HepG2 (cell line): ENCODE data around the gene NPR3. TPM values are rescaled to one million over a fixed set of nuclear protein-coding genes. Genes with fewer than 3 reads are reported as not detected.

ENCODE experiments used
- ATAC-seq: fragments of 200-7000 bp; cut with Tn5 transposase; 3 replicates; pipeline ENCODE4 v1.9.1; 2020; ENCODE audit warnings: mild to moderate bottlenecking, moderate library complexity
- BruUV-seq: library from RNA; stranded (reverse); fragments of 400-500 nt; replicated peaks from 2 replicates; lab custom pipeline; 2021; lab: Mats Ljungman, UMichigan
- CTCF ChIA-PET: fragments of 300-600 bp; formaldehyde crosslinking; extraction: SDS; loops from one replicate; lab custom pipeline; 2021; ENCODE audit warnings: low total read pairs, inconsistent platforms, low intra/inter-chr PET ratio; lab: Yijun Ruan, JAX
- POLR2A ChIA-PET: fragments of 350-600 bp; sonication (Branson Sonifier 250); formaldehyde crosslinking; loops from one replicate; lab custom pipeline; 2020; ENCODE audit warnings: antibody characterized with exemption, inconsistent platforms; lab: Yijun Ruan, JAX
- DNase-seq: peaks from one replicate; pipeline ENCODE4 v3.0.0-alpha.2; 2015; ENCODE audit warnings: low spot score
- FAIRE-seq: peaks from 3 replicates; lab custom pipeline; 2011; peaks lifted over from hg19 to GRCh38; lab: Jason Lieb, UNC
- H2AFZ ChIP-seq: one replicate; pipeline ENCODE4 v1.6.1; 2011; ENCODE audit warnings: low read length, inconsistent platforms
- H3K27ac ChIP-seq: fragments of 300-600 bp; 3 replicates; pipeline ENCODE4 v1.8.0; 2011; ENCODE audit warnings: mixed run types, mild to moderate bottlenecking, mixed read lengths, low read length, inconsistent platforms; ENCODE audit not compliant: insufficient read depth; ENCODE audit errors: extremely low read length
- H3K27me3 ChIP-seq, 2 experiments: fragments of 200-600 bp in 1 of 2; 2 replicates in 1 of 2; 3 replicates in 1 of 2; pipeline versions ENCODE4 v1.6.0 to v1.8.0; 2011; ENCODE audit warnings: low read length in 2 of 2, mild to moderate bottlenecking in 2 of 2, moderate library complexity in 2 of 2, inconsistent platforms in 1 of 2; ENCODE audit not compliant: insufficient read depth in 2 of 2, control insufficient read depth in 1 of 2
- H3K36me3 ChIP-seq, 2 experiments: fragments of 200-600 bp in 1 of 2; replicated peaks in 1 of 2; 2 replicates in 1 of 2; 3 replicates in 1 of 2; pipeline versions ENCODE4 v1.5.1 to v1.8.0; 2011; ENCODE audit warnings: low read length in 2 of 2, inconsistent platforms in 1 of 2; ENCODE audit not compliant: insufficient read depth in 2 of 2, control insufficient read depth in 1 of 2
- H3K4me1 ChIP-seq: 2 replicates; pipeline ENCODE4 v1.5.1; 2012; ENCODE audit warnings: low read length, inconsistent platforms; ENCODE audit not compliant: insufficient read depth
- H3K4me2 ChIP-seq: 2 replicates; pipeline ENCODE4 v1.6.0; 2011; ENCODE audit warnings: low read depth, low read length, inconsistent platforms
- H3K4me3 ChIP-seq, 3 experiments: fragments of 200-600 bp in 1 of 3; sonication (generic), shearing (Covaris generic) in 1 of 3; replicated peaks in 1 of 3; 2 replicates each; pipeline ENCODE4 v1.5.1; 2011 to 2016; ENCODE audit warnings: low read length in 3 of 3, inconsistent platforms in 2 of 3, low read depth in 2 of 3, mild to moderate bottlenecking in 2 of 3, control low read depth in 1 of 3, mixed read lengths in 1 of 3; ENCODE audit not compliant: insufficient read depth in 1 of 3
- H3K79me2 ChIP-seq: one replicate; pipeline ENCODE4 v1.6.1; 2011; ENCODE audit warnings: low read length, inconsistent platforms; ENCODE audit not compliant: insufficient read depth
- H3K9ac ChIP-seq: 2 replicates; pipeline ENCODE4 v1.6.0; 2011; ENCODE audit warnings: mild to moderate bottlenecking, low read depth, low read length, inconsistent platforms; ENCODE audit not compliant: insufficient read depth
- H3K9me3 ChIP-seq: 2 replicates; pipeline ENCODE4 v1.5.1; 2012; ENCODE audit warnings: mild to moderate bottlenecking, low read length
- H4K20me1 ChIP-seq: 2 replicates; pipeline ENCODE4 v1.6.0; 2011; ENCODE audit warnings: inconsistent platforms, mild to moderate bottlenecking, low read length, moderate library complexity; ENCODE audit not compliant: insufficient read depth
- GATAD1 ChIP-seq: IDR thresholded peaks from 2 replicates; pipeline ENCODE4 v1.6.1; 2016; ENCODE audit warnings: missing genetic modification reagents, missing compliant biosample characterization
- GPN1 ChIP-seq: sonication (generic); formaldehyde crosslinking; IDR thresholded peaks from 2 replicates; pipeline ENCODE4 v1.5.1; 2020; ENCODE audit warnings: missing genetic modification reagents, borderline replicate concordance
- HNRNPH1 ChIP-seq: fragments of 200-400 bp; formaldehyde crosslinking; optimal IDR thresholded peaks from 2 replicates; pipeline ENCODE3; 2017; ENCODE audit warnings: mild to moderate bottlenecking, low read depth, low read length
- HOXA7 ChIP-seq: sonication (generic); formaldehyde crosslinking; IDR thresholded peaks from 2 replicates; pipeline ENCODE4 v1.8.1; 2022; ENCODE audit warnings: mild to moderate bottlenecking, missing genetic modification reagents, moderate library complexity
- MLLT10 ChIP-seq: sonication (generic); formaldehyde crosslinking; IDR thresholded peaks from 2 replicates; pipeline ENCODE4 v1.4.0; 2020; ENCODE audit warnings: missing genetic modification reagents
- PBX2 ChIP-seq: IDR thresholded peaks from 2 replicates; pipeline ENCODE4 v1.6.1; 2016; ENCODE audit warnings: control low read depth
- REST ChIP-seq, 2 experiments: IDR thresholded peaks; 2 replicates each; pipeline ENCODE4 v1.6.1; 2011 to 2012; ENCODE audit warnings: low read length in 2 of 2, borderline replicate concordance in 1 of 2, low read depth in 1 of 2, mild to moderate bottlenecking in 1 of 2, moderate library complexity in 1 of 2
- WGBS: methylation state at CpG from one replicate; pipeline ENCODE4 v1.1.6; 2017; ENCODE audit warnings: low lambda C conversion rate; 5-methylcytosine and 5-hydroxymethylcytosine counted together
- in situ Hi-C: cut with HindIII; loops from 2 replicates; pipeline ENCODE4 v1.10.0; 2017; ENCODE audit warnings: low pct_unique_long_range_greater_than_20kb; ENCODE audit not compliant: extremely low pct_ligation_motif_present
- intact Hi-C: fragments of 100-400 bp; cut with micrococcal nuclease; formaldehyde crosslinking; loops from one replicate; pipeline ENCODE4 v1.10.0; 2022; ENCODE audit not compliant: unreplicated experiment
- polyA plus RNA-seq, 8 experiments: library from polyadenylated mRNA; depleted of rRNA in 3 of 8; stranded (reverse) in 7 of 8; unstranded in 1 of 8; fragments of >200 nt; fragmentation: Illumina TruSeq in 4 of 8; extraction: Trizol in 4 of 8; gene quantifications; 2 replicates each; pipeline versions ENCODE4 v1.2.1 to v1.2.3, GENCODE V29; 2011 to 2016; ENCODE audit warnings: low read depth in 4 of 8, missing spikeins in 1 of 8, mixed read lengths in 1 of 8; ENCODE audit not compliant: insufficient read depth in 1 of 8
- total RNA-seq, 5 experiments: library from RNA; depleted of rRNA; stranded (reverse); fragments of >200 nt; fragmentation: Illumina TruSeq; extraction: Trizol; gene quantifications; 2 replicates each; pipeline ENCODE4 v1.2.3, GENCODE V29; 2016; ENCODE audit warnings: low read depth in 1 of 5
- TF ChIP-seq, protein P1 (sequence below): sonication (generic); formaldehyde crosslinking; IDR thresholded peaks from 2 replicates; pipeline ENCODE4 v1.5.0; 2020; ENCODE audit warnings: missing genetic modification reagents, mild to moderate bottlenecking, borderline replicate concordance

NPR3 gene
- total and polyA plus RNA-seq, 2 of the 13 experiments (the other 11 are each of a cell fraction or from before 2014, with no cell fraction given): 0.01 TPM; not detected in 1

GRCh38 chr5:32736842-32737241 is 25.7 kb downstream of the NPR3 start:
- H3K9me3 ChIP-seq: no peaks in the 10 kb centered on the region
- peaks cover 0 to 3% of the 10 kb centered on the region in 2 experiments; a peak in 1 of 5 replicates for H3K27me3 ChIP-seq
- no peak for ATAC-seq
- no TSS peak for BruUV-seq
- DNase-seq: no peak
- no peak overlapping the region for H3K9ac ChIP-seq
- 0% methylated on average over 3 of the region's 3 CpGs for WGBS
- no peak overlapping the region for H3K4me3 ChIP-seq
- no peaks in the 10 kb centered on the region for H3K4me1 ChIP-seq
- ChIA-PET CTCF (no interaction called here), POLR2A (no interaction called here)
- H3K79me2 ChIP-seq: no peaks in the 10 kb centered on the region
- H3K4me2 ChIP-seq: no peak overlapping the region
- FAIRE-seq: no peak
- no peak overlapping the region for H2AFZ ChIP-seq
- in situ Hi-C loops (no loop called here), intact Hi-C loops (no loop called here)
- H3K27ac ChIP-seq: no peak overlapping the region
- TF ChIP-seq PBX2 (CRISPR knock-in tag) (no peak), HNRNPH1 (no peak), MLLT10 (no peak), GATAD1 (CRISPR knock-in tag) (no peak), HOXA7 (CRISPR knock-in tag) (no peak), GPN1 (CRISPR knock-in tag) (no peak), REST (IDR thresholded peaks at IDR 0.05; ENCODE audit: borderline replicate concordance in 1 of 2, low read depth in 1 of 2, low read length in 2 of 2) (no peak)
- TF ChIP-seq, protein P1, sequence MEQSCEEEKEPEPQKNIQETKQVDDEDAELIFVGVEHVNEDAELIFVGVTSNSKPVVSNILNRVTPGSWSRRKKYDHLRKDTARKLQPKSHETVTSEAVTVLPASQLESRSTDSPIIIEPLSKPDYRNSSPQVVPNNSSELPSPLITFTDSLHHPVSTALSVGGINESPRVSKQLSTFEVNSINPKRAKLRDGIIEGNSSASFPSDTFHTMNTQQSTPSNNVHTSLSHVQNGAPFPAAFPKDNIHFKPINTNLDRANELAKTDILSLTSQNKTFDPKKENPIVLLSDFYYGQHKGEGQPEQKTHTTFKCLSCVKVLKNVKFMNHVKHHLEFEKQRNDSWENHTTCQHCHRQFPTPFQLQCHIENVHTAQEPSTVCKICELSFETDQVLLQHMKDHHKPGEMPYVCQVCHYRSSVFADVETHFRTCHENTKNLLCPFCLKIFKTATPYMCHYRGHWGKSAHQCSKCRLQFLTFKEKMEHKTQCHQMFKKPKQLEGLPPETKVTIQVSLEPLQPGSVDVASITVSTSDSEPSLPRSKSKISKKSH (CRISPR knock-in tag): no peak
- H3K36me3 ChIP-seq: no peaks in the 10 kb centered on the region
- no peaks in the 10 kb centered on the region for H4K20me1 ChIP-seq
